Stimulated activated CD4-positive, alpha-beta T cell treated with anti-CD3 and anti-CD28 coated beads, Interleukin-15, amount 100 ng/mL, for 1 hour (primary cell): Measurements from ENCODE around the gene DPP6.

ENCODE experiments used
- DNase-seq, 2 donors: peaks; one replicate each; pipeline ENCODE4 v3.0.0-alpha.2; 2020; ENCODE audit warnings: low read depth in 1 of 2, low spot score in 1 of 2

DPP6 gene

GRCh38 chr7:154512121-154512833 lies 460.1 kb downstream of the DPP6 start:
- DNase-seq, result no peak

- no peak for DNase-seq
Measured at GRCh38 chr7:154517768-154518167, 465.6 kb downstream of the DPP6 start.

- no peak for DNase-seq
Measured at GRCh38 chr7:154519229-154519628, 467.0 kb downstream of the DPP6 start.

GRCh38 chr7:154530136-154530535 lies 477.9 kb downstream of the DPP6 start:
- DNase-seq, result no peak

GRCh38 chr7:154532771-154533170 lies 480.6 kb downstream of the DPP6 start:
- no peak for DNase-seq

GRCh38 chr7:154540596-154540995 lies 488.4 kb downstream of the DPP6 start:
- no peak for DNase-seq

GRCh38 chr7:154541606-154542005 lies 489.4 kb downstream of the DPP6 start:
- DNase-seq, result no peak

- DNase-seq, result no peak
Measured at GRCh38 chr7:154546946-154547587, 494.9 kb downstream of the DPP6 start.

GRCh38 chr7:154553711-154554265 lies 501.6 kb downstream of the DPP6 start:
- DNase-seq, result no peak

GRCh38 chr7:154559454-154559853 lies 507.3 kb downstream of the DPP6 start:
- no peak for DNase-seq

- DNase-seq, result no peak
Measured at GRCh38 chr7:154564676-154565075, 512.5 kb downstream of the DPP6 start.

GRCh38 chr7:154566877-154567276 lies 514.7 kb downstream of the DPP6 start:
- no peak for DNase-seq

GRCh38 chr7:154568346-154568745 lies 516.1 kb downstream of the DPP6 start:
- DNase-seq, result no peak

GRCh38 chr7:154569916-154570315 lies 517.7 kb downstream of the DPP6 start:
- DNase-seq, result no peak

- DNase-seq, result no peak
Measured at GRCh38 chr7:154571772-154572171, 519.6 kb downstream of the DPP6 start.

GRCh38 chr7:154574235-154574634 lies 522.0 kb downstream of the DPP6 start:
- no peak for DNase-seq

- no peak for DNase-seq
Measured at GRCh38 chr7:154575497-154575896, 523.3 kb downstream of the DPP6 start.

GRCh38 chr7:154576604-154577003 lies 524.4 kb downstream of the DPP6 start:
- DNase-seq, result no peak

GRCh38 chr7:154577141-154577873 lies 525.1 kb downstream of the DPP6 start:
- DNase-seq, result no peak

GRCh38 chr7:154578336-154578735 lies 526.1 kb downstream of the DPP6 start:
- no peak for DNase-seq

- DNase-seq, result no peak
Measured at GRCh38 chr7:154579711-154580110, 527.5 kb downstream of the DPP6 start.
